A673 (cell line): Measurements from ENCODE around the gene GPATCH3. TPM values are rescaled to one million over a fixed set of nuclear protein-coding genes. Genes with fewer than 3 reads are reported as not detected.

ENCODE experiments used
- BruUV-seq: library from RNA; stranded (reverse); fragments of 400-500 nt; replicated peaks from 2 replicates; lab custom pipeline; 2021; lab: Mats Ljungman, UMichigan
- CTCF ChIA-PET: fragments of 300-600 bp; sonication (Branson Sonifier 250); formaldehyde crosslinking; loops from one replicate; lab custom pipeline; 2022; ENCODE audit warnings: antibody characterized with exemption; lab: Charles Lee
- POLR2A ChIA-PET: fragments of 300-600 bp; sonication (Branson Sonifier 250); formaldehyde crosslinking; loops from one replicate; lab custom pipeline; 2022; ENCODE audit warnings: antibody characterized with exemption; ENCODE audit not compliant: low non-redundant PET; lab: Charles Lee
- DNase-seq: peaks from one replicate; pipeline ENCODE4 v3.0.0-alpha.2; 2015; ENCODE audit warnings: low spot score
- H3K27ac ChIP-seq: fragments of 200-600 bp; sonication (generic); 2 replicates; pipeline ENCODE4 v1.5.1; 2016; ENCODE audit warnings: mixed run types, low read depth, mild to moderate bottlenecking, mixed read lengths, antibody characterized with exemption, low read length; ENCODE audit not compliant: poor library complexity, severe bottlenecking
- H3K27me3 ChIP-seq: fragments of 200-600 bp; sonication (generic); replicated peaks from 2 replicates; pipeline ENCODE4 v1.6.1; 2017; ENCODE audit warnings: mixed run types, low read depth, mild to moderate bottlenecking, mixed read lengths, antibody characterized with exemption, low read length; ENCODE audit not compliant: insufficient read depth, poor library complexity
- H3K36me3 ChIP-seq: fragments of 200-600 bp; sonication (generic); 2 replicates; pipeline ENCODE4 v1.6.1; 2016; ENCODE audit warnings: mixed run types, mild to moderate bottlenecking, mixed read lengths, antibody characterized with exemption, low read length; ENCODE audit not compliant: insufficient read depth, poor library complexity, severe bottlenecking
- H3K4me1 ChIP-seq: fragments of 200-600 bp; sonication (generic); 2 replicates; pipeline ENCODE4 v1.6.1; 2017; ENCODE audit warnings: mixed run types, mild to moderate bottlenecking, mixed read lengths, antibody characterized with exemption, low read length; ENCODE audit not compliant: insufficient read depth, poor library complexity, severe bottlenecking
- H3K4me3 ChIP-seq: fragments of 200-600 bp; sonication (generic); 2 replicates; pipeline ENCODE4 v1.5.1; 2016; ENCODE audit warnings: low read depth, mixed run types, mild to moderate bottlenecking, mixed read lengths, low read length; ENCODE audit not compliant: poor library complexity, severe bottlenecking
- H3K9me3 ChIP-seq: fragments of 200-600 bp; sonication (generic); 2 replicates; pipeline ENCODE4 v1.6.1; 2016; ENCODE audit warnings: mixed run types, low read depth, mild to moderate bottlenecking, mixed read lengths, antibody characterized with exemption, low read length; ENCODE audit not compliant: poor library complexity, severe bottlenecking
- EZH2 ChIP-seq: fragments of 200-600 bp; sonication (generic); IDR thresholded peaks from 2 replicates; pipeline ENCODE4 v1.6.1; 2017; ENCODE audit warnings: borderline replicate concordance, low read depth, mild to moderate bottlenecking, mixed read lengths, antibody characterized with exemption, low read length; ENCODE audit not compliant: poor library complexity, severe bottlenecking
- intact Hi-C: fragments of 100-400 bp; cut with micrococcal nuclease; formaldehyde crosslinking; loops from one replicate; pipeline ENCODE4 v1.10.0; 2022; ENCODE audit not compliant: unreplicated experiment
- total RNA-seq: library from RNA; stranded (reverse); gene quantifications from 2 replicates; pipeline ENCODE4 v1.2.3, GENCODE V29; 2021
- TF ChIP-seq, protein P1 (sequence below): fragments of 300-800, 200-600 bp; sonication (generic); conservative IDR thresholded peaks from 2 replicates; pipeline ENCODE4 v1.5.1; 2017; ENCODE audit warnings: low read depth, mild to moderate bottlenecking, antibody characterized with exemption, low read length, moderate library complexity, mixed read lengths

The GPATCH3 gene
- total RNA-seq, 1 experiment from 2014 or later = 19.5 TPM

DNA sequence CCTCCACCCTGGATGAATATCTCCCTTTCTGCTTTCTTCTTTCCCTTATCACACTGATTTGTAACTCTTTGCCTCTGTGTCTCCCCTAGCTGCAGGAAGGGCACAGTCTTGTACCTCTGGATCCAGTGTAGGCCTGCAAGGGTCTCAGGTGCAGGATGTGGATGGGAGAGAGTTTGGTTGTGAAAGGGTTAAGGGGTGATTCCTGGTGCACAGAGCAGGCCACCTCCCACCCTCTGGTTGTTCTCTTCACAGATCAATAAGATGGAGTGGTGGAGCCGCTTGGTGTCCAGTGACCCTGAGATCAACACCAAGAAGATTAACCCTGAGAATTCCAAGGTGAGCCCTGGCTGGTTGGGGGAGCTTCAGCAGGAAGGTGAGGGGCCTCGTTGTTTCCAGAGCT lies 44.9 kb upstream of the GPATCH3 start:
- POLR2A ChIA-PET = no interaction called here

DNA sequence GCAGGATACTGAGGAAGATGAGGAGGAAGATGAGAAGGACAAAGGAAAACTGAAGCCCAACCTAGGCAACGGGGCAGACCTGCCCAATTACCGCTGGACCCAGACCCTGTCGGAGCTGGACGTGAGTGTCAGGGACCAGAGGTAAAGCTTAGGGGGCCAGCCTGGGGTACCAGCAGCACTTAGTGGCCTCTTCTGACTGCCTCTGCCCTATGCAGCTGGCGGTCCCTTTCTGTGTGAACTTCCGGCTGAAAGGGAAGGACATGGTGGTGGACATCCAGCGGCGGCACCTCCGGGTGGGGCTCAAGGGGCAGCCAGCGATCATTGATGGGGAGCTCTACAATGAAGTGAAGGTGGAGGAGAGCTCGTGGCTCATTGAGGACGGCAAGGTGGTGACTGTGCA lies 42.4 kb upstream of the GPATCH3 start:
- POLR2A ChIA-PET = no interaction called here
- no peak for DNase-seq
- Histone ChIP-seq H3K4me1 (no peaks in the 10 kb centered on the region), H3K9me3 (no peaks in the 10 kb centered on the region), H3K4me3 (no peak overlapping the region), H3K27me3 (no peaks in the 10 kb centered on the region), H3K27ac (no peak overlapping the region), H3K36me3 (peaks cover 61% of the 10 kb centered on the region)
- intact Hi-C loops = no loop called here
- TF ChIP-seq EZH2 = no peak
- TF ChIP-seq, protein P1, sequence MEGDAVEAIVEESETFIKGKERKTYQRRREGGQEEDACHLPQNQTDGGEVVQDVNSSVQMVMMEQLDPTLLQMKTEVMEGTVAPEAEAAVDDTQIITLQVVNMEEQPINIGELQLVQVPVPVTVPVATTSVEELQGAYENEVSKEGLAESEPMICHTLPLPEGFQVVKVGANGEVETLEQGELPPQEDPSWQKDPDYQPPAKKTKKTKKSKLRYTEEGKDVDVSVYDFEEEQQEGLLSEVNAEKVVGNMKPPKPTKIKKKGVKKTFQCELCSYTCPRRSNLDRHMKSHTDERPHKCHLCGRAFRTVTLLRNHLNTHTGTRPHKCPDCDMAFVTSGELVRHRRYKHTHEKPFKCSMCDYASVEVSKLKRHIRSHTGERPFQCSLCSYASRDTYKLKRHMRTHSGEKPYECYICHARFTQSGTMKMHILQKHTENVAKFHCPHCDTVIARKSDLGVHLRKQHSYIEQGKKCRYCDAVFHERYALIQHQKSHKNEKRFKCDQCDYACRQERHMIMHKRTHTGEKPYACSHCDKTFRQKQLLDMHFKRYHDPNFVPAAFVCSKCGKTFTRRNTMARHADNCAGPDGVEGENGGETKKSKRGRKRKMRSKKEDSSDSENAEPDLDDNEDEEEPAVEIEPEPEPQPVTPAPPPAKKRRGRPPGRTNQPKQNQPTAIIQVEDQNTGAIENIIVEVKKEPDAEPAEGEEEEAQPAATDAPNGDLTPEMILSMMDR = no peak
- BruUV-seq = no TSS peak
- CTCF ChIA-PET = no interaction called here

More for the DNA sequence above, 44.9 kb upstream of the GPATCH3 start:
- Histone ChIP-seq H3K36me3 (peaks cover 54% of the 10 kb centered on the region), H3K4me1 (no peaks in the 10 kb centered on the region), H3K4me3 (no peak overlapping the region), H3K27ac (no peak overlapping the region), H3K9me3 (no peaks in the 10 kb centered on the region), H3K27me3 (no peaks in the 10 kb centered on the region)
- TF ChIP-seq, protein P1 = no peak
- TF ChIP-seq EZH2 = no peak
- BruUV-seq = no TSS peak
- no peak for DNase-seq
- CTCF ChIA-PET = no interaction called here
- intact Hi-C loops = no loop called here

DNA sequence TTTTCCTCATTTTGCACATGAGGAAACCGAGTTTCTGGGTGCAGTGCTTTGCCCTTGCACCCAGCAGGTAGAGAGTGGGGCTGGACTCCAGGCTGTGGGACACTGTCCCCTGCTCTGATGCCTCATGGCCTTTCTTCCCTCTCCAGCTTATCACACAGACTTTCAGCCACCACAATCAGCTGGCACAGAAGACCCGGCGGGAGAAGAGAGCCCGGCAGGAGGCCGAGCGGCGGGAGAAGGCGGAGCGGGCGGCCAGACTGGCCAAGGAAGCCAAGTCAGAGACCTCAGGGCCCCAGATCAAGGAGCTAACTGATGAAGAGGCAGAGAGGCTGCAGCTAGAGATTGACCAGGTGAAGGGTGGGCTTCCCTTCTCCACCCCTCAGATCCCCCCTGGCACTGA lies 41.0 kb upstream of the GPATCH3 start:
- CTCF ChIA-PET = no interaction called here
- TF ChIP-seq, protein P1 = no peak
- no peak for TF ChIP-seq EZH2
- Histone ChIP-seq H3K4me3 (no peak overlapping the region), H3K9me3 (no peaks in the 10 kb centered on the region), H3K27me3 (no peaks in the 10 kb centered on the region), H3K27ac (no peak overlapping the region), H3K36me3 (peaks cover 60% of the 10 kb centered on the region), H3K4me1 (no peaks in the 10 kb centered on the region)
- POLR2A ChIA-PET = no interaction called here
- intact Hi-C loops = no loop called here
- DNase-seq = no peak
- no TSS peak for BruUV-seq
